ENCODE results near the gene NUP54. TPM values are rescaled to one million over a fixed set of nuclear protein-coding genes. Genes with fewer than 3 reads are reported as not detected.

Gene NUP54
- total RNA-seq, 4 donors from 2014 or later = 32.2 to 58.0 (median 40.8) TPM

GRCh38 chr4:76194325-76194724 is 46.1 kb upstream of the NUP54 start:
- peak; percentile 84 for ATAC-seq
- peaks cover 16 to 78% (median 30%) of the 10 kb centered on the region in 3 donors for H3K4me1 ChIP-seq
- no peak for TF ChIP-seq CTCF (IDR thresholded peaks at IDR 0.05)
- TF ChIP-seq POLR2AphosphoS5 (IDR thresholded peaks at IDR 0.05) = peak; percentile 74
- no peak for TF ChIP-seq EP300 (IDR thresholded peaks at IDR 0.05)
- no peaks in the 10 kb centered on the region for H3K27me3 ChIP-seq
- H3K9me3 ChIP-seq = no peaks in the 10 kb centered on the region
- H3K4me3 ChIP-seq = no peak overlapping the region
- 34 to 66% methylated on average over 2 of the region's 2 CpGs for WGBS, 2 donors (ENCODE audit: low coverage in 1 of 2)
- H3K36me3 ChIP-seq = peaks cover 0 to 54% of the 10 kb centered on the region in 2 donors
- H3K27ac ChIP-seq = peak overlapping the region in 3 of 4 donors; percentile 44 to 76 (median 71)

GRCh38 chr4:76192236-76192635 is 44.0 kb upstream of the NUP54 start:
- H3K4me3 ChIP-seq = no peak overlapping the region
- no peaks in the 10 kb centered on the region for H3K27me3 ChIP-seq
- no peak overlapping the region for H3K27ac ChIP-seq
- H3K36me3 ChIP-seq = peaks cover 0 to 57% of the 10 kb centered on the region in 2 donors
- H3K4me1 ChIP-seq = peaks cover 7 to 76% (median 16%) of the 10 kb centered on the region in 3 donors
- no peaks in the 10 kb centered on the region for H3K9me3 ChIP-seq
- 72 to 90% methylated on average over 2 of the region's 2 CpGs for WGBS, 2 donors (ENCODE audit: low coverage in 1 of 2)
- ATAC-seq = no peak
- no peak for TF ChIP-seq EP300 (IDR thresholded peaks at IDR 0.05)
- no peak for TF ChIP-seq CTCF (IDR thresholded peaks at IDR 0.05)
- TF ChIP-seq POLR2A (IDR thresholded peaks at IDR 0.05) = no peak
- TF ChIP-seq POLR2AphosphoS5 (IDR thresholded peaks at IDR 0.05) = no peak

- no peaks in the 10 kb centered on the region for H3K9me3 ChIP-seq
- H3K27me3 ChIP-seq = no peaks in the 10 kb centered on the region
- WGBS, 2 donors (ENCODE audit: low coverage in 1 of 2) = 67 to 69% methylated on average over 2 to 3 of the region's 3 CpGs
- TF ChIP-seq POLR2A (IDR thresholded peaks at IDR 0.05) (no peak), CTCF (IDR thresholded peaks at IDR 0.05) (no peak), EP300 (IDR thresholded peaks at IDR 0.05) (no peak), POLR2AphosphoS5 (IDR thresholded peaks at IDR 0.05) (no peak)
- no peak overlapping the region for H3K4me3 ChIP-seq
- H3K4me1 ChIP-seq = peaks cover 6 to 67% (median 7%) of the 10 kb centered on the region in 3 donors
- peak overlapping the region in 2 of 4 donors; percentile 8 to 14 for H3K27ac ChIP-seq
- ATAC-seq = no peak
- peaks cover 0 to 47% of the 10 kb centered on the region in 2 donors for H3K36me3 ChIP-seq
Observed at GRCh38 chr4:76188557-76188956, 40.4 kb upstream of the NUP54 start.

- ATAC-seq = no peak
- peaks cover 6 to 67% (median 7%) of the 10 kb centered on the region in 3 donors for H3K4me1 ChIP-seq
- H3K27ac ChIP-seq = peak overlapping the region in 2 of 4 donors; percentile 8 to 14
- H3K27me3 ChIP-seq = no peaks in the 10 kb centered on the region
- H3K9me3 ChIP-seq = no peaks in the 10 kb centered on the region
- TF ChIP-seq CTCF (IDR thresholded peaks at IDR 0.05) (no peak), POLR2A (IDR thresholded peaks at IDR 0.05) (no peak), POLR2AphosphoS5 (IDR thresholded peaks at IDR 0.05) (no peak), EP300 (IDR thresholded peaks at IDR 0.05) (no peak)
- H3K36me3 ChIP-seq = peaks cover 0 to 43% of the 10 kb centered on the region in 2 donors
- no peak overlapping the region for H3K4me3 ChIP-seq
Observed at GRCh38 chr4:76188149-76188548, 40.0 kb upstream of the NUP54 start.

- 16 to 36% methylated on average over 2 to 3 of the region's 3 CpGs for WGBS, 2 donors (ENCODE audit: low coverage in 1 of 2)
- Histone ChIP-seq H3K9me3 (no peaks in the 10 kb centered on the region), H3K27ac (no peak overlapping the region), H3K27me3 (no peaks in the 10 kb centered on the region), H3K36me3 (peaks cover 0 to 33% of the 10 kb centered on the region in 2 donors), H3K4me3 (no peak overlapping the region), H3K4me1 (peaks cover 6 to 64% (median 7%) of the 10 kb centered on the region in 3 donors)
- no peak for ATAC-seq
- TF ChIP-seq POLR2A (IDR thresholded peaks at IDR 0.05) = no peak
- TF ChIP-seq POLR2AphosphoS5 (IDR thresholded peaks at IDR 0.05) = no peak
- no peak for TF ChIP-seq EP300 (IDR thresholded peaks at IDR 0.05)
- TF ChIP-seq CTCF (IDR thresholded peaks at IDR 0.05) = no peak
Observed at GRCh38 chr4:76187152-76187551, 39.0 kb upstream of the NUP54 start.

Data from gastroesophageal sphincter (tissue), 4 donors.